H1 (cell line): ENCODE results near the gene OLFM1. TPM values are rescaled to one million over a fixed set of nuclear protein-coding genes. Genes with fewer than 3 reads are reported as not detected.

ENCODE experiments used
- CTCF ChIA-PET: fragments of 300-600 bp; sonication (Branson Sonifier 250); formaldehyde crosslinking; loops from one replicate; lab custom pipeline; 2021; ENCODE audit not compliant: partially characterized antibody; lab: Charles Lee
- POLR2A ChIA-PET: fragments of 300-600 bp; sonication (Branson Sonifier 250); formaldehyde crosslinking; loops from one replicate; lab custom pipeline; 2021; ENCODE audit warnings: inconsistent platforms; ENCODE audit not compliant: partially characterized antibody; lab: Charles Lee
- DNase-seq, 2 experiments: peaks; one replicate each; pipeline versions ENCODE4 v3.0.0 to v3.0.0-alpha.2; 2010 to 2022; ENCODE audit warnings: low spot score in 2 of 2, low read depth in 1 of 2, mixed read lengths in 1 of 2
- FAIRE-seq: peaks from 2 replicates; lab custom pipeline; 2011; peaks lifted over from hg19 to GRCh38; lab: Jason Lieb, UNC
- H2AFZ ChIP-seq: 2 replicates; pipeline ENCODE4 v1.8.1; 2012; ENCODE audit warnings: low read length, inconsistent platforms
- H2AK5ac ChIP-seq: 2 replicates; pipeline ENCODE4 v1.6.1; 2013; ENCODE audit warnings: low read depth, low read length
- H2BK120ac ChIP-seq: replicated peaks from 2 replicates; pipeline ENCODE3; 2013; ENCODE audit warnings: low read depth, low read length, inconsistent platforms
- H2BK12ac ChIP-seq: 2 replicates; pipeline ENCODE4 v1.6.1; 2013; ENCODE audit warnings: low read depth, low read length
- H2BK15ac ChIP-seq: 2 replicates; pipeline ENCODE4 v1.6.1; 2013; ENCODE audit warnings: low read length
- H2BK20ac ChIP-seq: 2 replicates; pipeline ENCODE4 v1.6.1; 2013; ENCODE audit warnings: low read length
- H2BK5ac ChIP-seq: 2 replicates; pipeline ENCODE4 v1.6.1; 2013; ENCODE audit warnings: low read depth, low read length
- H3K14ac ChIP-seq: 2 replicates; pipeline ENCODE4 v1.6.1; 2013; ENCODE audit warnings: inconsistent platforms; ENCODE audit not compliant: insufficient read length
- H3K18ac ChIP-seq: 2 replicates; pipeline ENCODE4 v1.6.1; 2013; ENCODE audit warnings: low read length; ENCODE audit errors: extremely low read depth
- H3K23ac ChIP-seq: 2 replicates; pipeline ENCODE4 v1.6.1; 2013; ENCODE audit warnings: inconsistent platforms; ENCODE audit not compliant: insufficient read length
- H3K23me2 ChIP-seq: 2 replicates; pipeline ENCODE4 v1.6.1; 2013; ENCODE audit warnings: low read depth, low read length
- H3K27ac ChIP-seq: 2 replicates; pipeline ENCODE4 v1.6.1; 2011; ENCODE audit warnings: low read depth, low read length, inconsistent platforms
- H3K27me3 ChIP-seq, 4 experiments: replicated peaks in 1 of 4; 1 replicate in 1 of 4; 2 replicates in 3 of 4; pipeline versions ENCODE4 v1.6.1 to v1.8.1; 2011 to 2013; ENCODE audit warnings: low read length in 3 of 4, mild to moderate bottlenecking in 3 of 4, inconsistent platforms in 2 of 4, mixed read lengths in 2 of 4, moderate library complexity in 1 of 4; ENCODE audit not compliant: control insufficient read depth in 3 of 4, insufficient read depth in 3 of 4; ENCODE audit errors: extremely low read depth in 1 of 4
- H3K36me3 ChIP-seq, 4 experiments: 2 replicates each; pipeline versions ENCODE4 v1.6.1 to v1.8.1; 2011 to 2013; ENCODE audit warnings: mild to moderate bottlenecking in 4 of 4, low read length in 3 of 4, moderate library complexity in 2 of 4, control low read depth in 1 of 4, inconsistent platforms in 1 of 4; ENCODE audit not compliant: insufficient read depth in 4 of 4, control insufficient read depth in 2 of 4
- H3K4ac ChIP-seq: replicated peaks from 2 replicates; pipeline ENCODE3; 2013; ENCODE audit warnings: low read length, low read depth, mixed read lengths, inconsistent platforms; ENCODE audit not compliant: insufficient read length
- H3K4me1 ChIP-seq, 4 experiments: replicated peaks in 1 of 4; 1 replicate in 1 of 4; 2 replicates in 3 of 4; pipeline versions ENCODE4 v1.6.1 to v1.8.1; 2011 to 2013; ENCODE audit warnings: low read length in 3 of 4, inconsistent platforms in 2 of 4, mixed read lengths in 1 of 4; ENCODE audit not compliant: insufficient read depth in 4 of 4, control insufficient read depth in 3 of 4
- H3K4me2 ChIP-seq, 2 experiments: 2 replicates each; pipeline versions ENCODE4 v1.6.1 to v1.8.1; 2011 to 2013; ENCODE audit warnings: low read depth in 2 of 2, low read length in 2 of 2, control low read depth in 1 of 2, inconsistent platforms in 1 of 2, mild to moderate bottlenecking in 1 of 2; ENCODE audit not compliant: insufficient read depth in 1 of 2
- H3K4me3 ChIP-seq, 4 experiments: fragments of 200-600, 300-600 bp in 1 of 4; sonication (generic), shearing (Covaris generic), sonication (Bioruptor Twin) in 1 of 4; 2 replicates each; pipeline versions ENCODE4 v1.5.1 to v1.8.1; 2011 to 2016; ENCODE audit warnings: low read length in 4 of 4, low read depth in 3 of 4, control low read depth in 2 of 4, inconsistent platforms in 2 of 4, mild to moderate bottlenecking in 2 of 4, mixed read lengths in 1 of 4, moderate library complexity in 1 of 4; ENCODE audit not compliant: insufficient read depth in 2 of 4; ENCODE audit errors: extremely low read depth in 1 of 4
- H3K56ac ChIP-seq: replicated peaks from 2 replicates; pipeline ENCODE3; 2013; ENCODE audit warnings: low read depth, mild to moderate bottlenecking, mixed read lengths, low read length, inconsistent platforms; ENCODE audit not compliant: insufficient read length
- H3K79me1 ChIP-seq: 2 replicates; pipeline ENCODE4 v1.6.1; 2013; ENCODE audit warnings: low read depth, low read length, control low read depth
- H3K79me2 ChIP-seq, 2 experiments: 2 replicates each; pipeline versions ENCODE4 v1.6.1 to v1.8.1; 2012 to 2013; ENCODE audit warnings: low read length in 2 of 2, mild to moderate bottlenecking in 2 of 2, inconsistent platforms in 1 of 2; ENCODE audit not compliant: insufficient read depth in 2 of 2, control insufficient read depth in 1 of 2
- H3K9ac ChIP-seq, 4 experiments: replicated peaks in 1 of 4; 1 replicate in 1 of 4; 2 replicates in 3 of 4; pipeline versions ENCODE4 v1.6.1 to v1.8.1; 2011 to 2013; ENCODE audit warnings: low read depth in 3 of 4, low read length in 3 of 4, control low read depth in 2 of 4, mild to moderate bottlenecking in 2 of 4, moderate library complexity in 2 of 4, inconsistent platforms in 1 of 4; ENCODE audit errors: extremely low read depth in 1 of 4
- H3K9me3 ChIP-seq, 2 experiments: 2 replicates each; pipeline versions ENCODE4 v1.6.1 to v1.8.1; 2012 to 2013; ENCODE audit warnings: mild to moderate bottlenecking in 2 of 2, moderate library complexity in 2 of 2, control low read depth in 1 of 2, inconsistent platforms in 1 of 2, low read depth in 1 of 2, low read length in 1 of 2, mixed read lengths in 1 of 2; ENCODE audit not compliant: insufficient read depth in 2 of 2
- H4K20me1 ChIP-seq, 2 experiments: replicated peaks in 1 of 2; 2 replicates each; pipeline versions ENCODE3 to v1.8.1; 2011 to 2013; ENCODE audit warnings: inconsistent platforms in 2 of 2, low read length in 2 of 2, mild to moderate bottlenecking in 1 of 2; ENCODE audit not compliant: insufficient read depth in 2 of 2, control insufficient read depth in 1 of 2
- H4K5ac ChIP-seq: 2 replicates; pipeline ENCODE4 v1.6.1; 2013; ENCODE audit warnings: low read length, low read depth, mixed read lengths, inconsistent platforms; ENCODE audit not compliant: insufficient read length
- H4K8ac ChIP-seq: 2 replicates; pipeline ENCODE4 v1.8.0; 2013; ENCODE audit warnings: mild to moderate bottlenecking, moderate library complexity, low read length, inconsistent platforms; ENCODE audit not compliant: insufficient read depth; ENCODE audit errors: extremely low read depth
- H4K91ac ChIP-seq: replicated peaks from 2 replicates; pipeline ENCODE3; 2013; ENCODE audit warnings: low read length, mixed read lengths, inconsistent platforms; ENCODE audit not compliant: insufficient read length
- ASH2L ChIP-seq: fragments of 200-600, 300-600 bp; sonication (generic); IDR thresholded peaks from one replicate; pipeline ENCODE4 v1.7.1; 2017; ENCODE audit warnings: low read length
- ATF3 ChIP-seq: IDR thresholded peaks from 2 replicates; pipeline ENCODE4 v1.6.1; 2011; ENCODE audit warnings: low read depth, mild to moderate bottlenecking, low read length; ENCODE audit not compliant: insufficient read depth
- BACH1 ChIP-seq: IDR thresholded peaks from 2 replicates; pipeline ENCODE4 v1.6.1; 2012; ENCODE audit warnings: low read length, improper control_type of control experiment
- BRCA1 ChIP-seq: IDR thresholded peaks from 2 replicates; pipeline ENCODE4 v1.6.1; 2012; ENCODE audit warnings: low read depth, low read length, improper control_type of control experiment
- CREB1 ChIP-seq: IDR thresholded peaks from 2 replicates; pipeline ENCODE4 v1.6.1; 2012; ENCODE audit warnings: inconsistent platforms
- EZH2 ChIP-seq: fragments of 200-600 bp; sonication (generic); IDR thresholded peaks from 2 replicates; pipeline ENCODE4 v1.7.1; 2012; ENCODE audit warnings: low read depth, mild to moderate bottlenecking, moderate library complexity, low read length, inconsistent platforms; ENCODE audit not compliant: severe bottlenecking
- KDM4A ChIP-seq: IDR thresholded peaks from one replicate; pipeline ENCODE4 v1.7.1; 2012; ENCODE audit warnings: low read depth, mild to moderate bottlenecking, moderate library complexity, low read length, inconsistent platforms; ENCODE audit not compliant: severe bottlenecking
- RNF2 ChIP-seq: fragments of 200-900, 300-1000 bp; sonication (generic); IDR thresholded peaks from 2 replicates; pipeline ENCODE4 v1.7.1; 2016; ENCODE audit warnings: borderline replicate concordance, low read depth, mild to moderate bottlenecking, antibody characterized with exemption, low read length; ENCODE audit not compliant: poor library complexity, severe bottlenecking; ENCODE audit errors: missing control alignments
- SIN3A ChIP-seq, 2 experiments: IDR thresholded peaks in 1 of 2; conservative IDR thresholded peaks in 1 of 2; 2 replicates each; pipeline ENCODE4 v1.6.1; 2011 to 2012; ENCODE audit warnings: low read length in 2 of 2, improper control_type of control experiment in 1 of 2, low read depth in 1 of 2, mild to moderate bottlenecking in 1 of 2
- ZNF274 ChIP-seq: IDR thresholded peaks from 2 replicates; pipeline ENCODE4 v1.7.0; 2012; ENCODE audit warnings: low read length, borderline replicate concordance; ENCODE audit errors: extremely low read depth
- WGBS, 2 experiments: shearing (Covaris generic) in 1 of 2; methylation state at CpG; one replicate each; pipeline versions ENCODE4 v1.1.6 to v1.1.7; 2013 to 2015; ENCODE audit warnings: low lambda C conversion rate in 2 of 2, mixed read lengths in 2 of 2, inconsistent platforms in 1 of 2, low coverage in 1 of 2, missing lambda C conversion rate in 1 of 2; ENCODE audit not compliant: insufficient replicate concordance in 2 of 2, insufficient coverage in 1 of 2, insufficient read length in 1 of 2; ENCODE audit errors: extremely low coverage in 1 of 2, missing lambda C conversion rate in 1 of 2; 5-methylcytosine and 5-hydroxymethylcytosine counted together
- polyA plus RNA-seq, 7 experiments: library from polyadenylated mRNA; depleted of rRNA in 3 of 7; stranded (reverse) in 5 of 7; unstranded in 2 of 7; fragments of >200 nt in 5 of 7; fragments of 200-250 nt in 2 of 7; gene quantifications; 1 replicate in 5 of 7; 2 replicates in 1 of 7; 4 replicates in 1 of 7; pipeline versions ENCODE4 v1.2.1 to v1.2.3, GENCODE V29; 2011 to 2013; ENCODE audit warnings: missing spikeins in 2 of 7, mixed read lengths in 2 of 7
- total RNA-seq: library from RNA; stranded (reverse); fragmentation: NEBNext Ultra II Directional; extraction: Animal tissue kit (Norgen Biotek cat#: 25700); gene quantifications from 2 replicates; pipeline ENCODE4 v1.2.1, GENCODE V29; 2021
- TF ChIP-seq, protein P1 (sequence below): IDR thresholded peaks from 2 replicates; pipeline ENCODE4 v1.6.1; 2012; ENCODE audit warnings: low read length, inconsistent platforms

Gene OLFM1
- total and polyA plus RNA-seq, 2 of the 8 experiments (the other 6 are each of a cell fraction or from before 2014, with no cell fraction given), result 53.0 to 53.4 TPM

DNA sequence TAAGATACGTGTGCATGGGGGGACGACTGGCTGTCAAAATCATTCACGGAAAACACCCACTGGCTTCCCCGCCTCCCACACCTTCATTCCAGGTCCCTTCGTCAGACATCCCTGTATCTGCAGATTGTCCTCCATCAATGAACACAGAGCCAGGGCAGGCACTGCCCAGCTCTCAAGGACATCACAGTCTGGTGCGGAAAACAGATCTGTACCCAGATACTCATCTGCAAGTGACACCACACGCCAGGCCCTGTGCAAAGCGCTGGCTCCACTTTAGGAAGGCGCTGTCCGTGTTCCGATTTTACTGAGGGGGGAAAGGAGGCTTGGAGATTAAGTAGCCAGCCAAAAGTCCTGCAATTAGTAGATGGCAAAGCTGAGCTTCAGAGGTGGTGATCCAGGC is 72.3 kb downstream of the OLFM1 start:
- Histone ChIP-seq H4K8ac (no peak overlapping the region), H3K79me1 (no peaks in the 10 kb centered on the region; the same call in 1 of the 2 replicates), H3K9me3 (no peaks in the 10 kb centered on the region), H3K79me2 (no peaks in the 10 kb centered on the region), H3K23ac (no peak overlapping the region), H4K5ac (no peak overlapping the region), H3K14ac (no peak overlapping the region), H2BK12ac (no peak overlapping the region), H3K4me3 (no peak overlapping the region), H3K4me2 (no peak overlapping the region), H3K23me2 (no peaks in the 10 kb centered on the region), H3K56ac (no peak overlapping the region), H2AFZ (no peak overlapping the region), H4K91ac (no peak overlapping the region), H2BK120ac (no peak overlapping the region), H2BK15ac (no peak overlapping the region), H2BK5ac (no peak overlapping the region), H2AK5ac (no peak overlapping the region), H4K20me1 (no peaks in the 10 kb centered on the region), H2BK20ac (no peak overlapping the region), H3K36me3 (no peaks in the 10 kb centered on the region), H3K27me3 (no peaks in the 10 kb centered on the region; a peak in 1 of 7 replicates), H3K4me1 (peaks cover 0 to under 1% (median under 1%) of the 10 kb centered on the region in 4 experiments; a peak in 4 of 7 replicates), H3K27ac (no peak overlapping the region), H3K4ac (no peak overlapping the region), H3K18ac (no peak overlapping the region), H3K9ac (no peak overlapping the region)
- ChIA-PET CTCF (interaction anchor here (0.7 to 1.5 kb wide), 4 partner anchors 10 to 253 kb away, joined by 3 to 6 read pairs (median 4); no protein-coding TSS in a partner anchor), POLR2A (no interaction called here)
- no peak for DNase-seq
- WGBS, 2 experiments, result 85% methylated on average over 11 of the region's 11 CpGs; no CpG with 5 or more reads in 1 of the 2 experiments
- no peak for FAIRE-seq
- TF ChIP-seq CREB1 (no peak), ATF3 (no peak), RNF2 (no peak), BRCA1 (no peak), EZH2 (no peak), ZNF274 (no peak), BACH1 (no peak), ASH2L (no peak), KDM4A (no peak), SIN3A (conservative IDR thresholded peaks at IDR 0.05 in 1 of 2, IDR thresholded peaks at IDR 0.05 in 1 of 2; ENCODE audit: low read depth in 1 of 2, low read length in 2 of 2) (no peak)
- TF ChIP-seq, protein P1, sequence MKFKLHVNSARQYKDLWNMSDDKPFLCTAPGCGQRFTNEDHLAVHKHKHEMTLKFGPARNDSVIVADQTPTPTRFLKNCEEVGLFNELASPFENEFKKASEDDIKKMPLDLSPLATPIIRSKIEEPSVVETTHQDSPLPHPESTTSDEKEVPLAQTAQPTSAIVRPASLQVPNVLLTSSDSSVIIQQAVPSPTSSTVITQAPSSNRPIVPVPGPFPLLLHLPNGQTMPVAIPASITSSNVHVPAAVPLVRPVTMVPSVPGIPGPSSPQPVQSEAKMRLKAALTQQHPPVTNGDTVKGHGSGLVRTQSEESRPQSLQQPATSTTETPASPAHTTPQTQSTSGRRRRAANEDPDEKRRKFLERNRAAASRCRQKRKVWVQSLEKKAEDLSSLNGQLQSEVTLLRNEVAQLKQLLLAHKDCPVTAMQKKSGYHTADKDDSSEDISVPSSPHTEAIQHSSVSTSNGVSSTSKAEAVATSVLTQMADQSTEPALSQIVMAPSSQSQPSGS, result no peak
